HuH-7.5 (cell line): ENCODE results near the gene JCAD.
"Not testable (repeated sequence)": the region's sequence is repeated elsewhere in the genome, so short reads cannot be mapped to it uniquely, and the experiment has no call there.

Source experiments
- DNase-seq: peaks from one replicate; pipeline ENCODE4 v3.0.0; 2011; ENCODE audit warnings: low spot score

Gene JCAD

GRCh38 chr10:30025428-30025827, 34.0 kb downstream of the JCAD start:
- DNase-seq, result not testable (repeated sequence)

DNA sequence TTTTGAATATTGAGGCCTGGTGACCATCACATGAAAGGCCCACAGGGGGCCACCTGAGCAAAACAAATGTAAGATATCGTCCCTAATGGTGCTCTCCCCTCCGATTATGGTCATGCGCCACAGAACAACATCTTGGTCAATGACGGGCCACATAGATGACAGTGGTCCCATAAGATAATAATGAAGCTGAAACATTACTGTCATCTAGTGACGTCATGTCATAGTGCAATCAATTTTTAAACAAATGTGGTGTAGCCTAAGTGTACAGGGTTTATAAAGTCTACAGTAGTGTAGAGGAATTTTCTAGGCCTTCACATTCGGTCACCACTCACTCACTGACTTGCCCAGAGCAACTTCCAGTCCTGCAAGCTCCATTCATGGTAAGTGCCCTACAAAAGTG, 36.8 kb downstream of the JCAD start:
- no peak for DNase-seq

- no peak for DNase-seq
These were observed 39.9 kb downstream of the JCAD start for GRCh38 chr10:30019468-30019867.

DNA sequence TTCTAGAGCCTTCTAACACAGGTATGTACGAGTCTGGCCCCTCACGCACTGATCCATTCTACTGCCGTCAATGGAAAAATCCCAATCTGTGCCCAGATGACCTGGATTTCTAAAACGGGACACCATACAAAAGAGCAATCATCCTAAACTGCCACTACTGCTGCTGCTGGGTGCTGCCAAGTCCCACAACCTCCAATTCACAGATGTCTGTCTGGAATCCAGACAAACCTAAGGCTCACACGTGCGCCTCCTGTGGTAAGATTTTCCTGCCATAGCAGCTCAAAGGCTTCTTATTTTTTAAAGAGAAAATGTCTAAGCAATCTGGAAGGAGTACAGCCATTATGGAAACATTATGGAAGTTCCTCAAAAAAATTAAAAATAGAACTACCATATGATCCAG, 40.9 kb downstream of the JCAD start:
- DNase-seq, result no peak

GRCh38 chr10:30017966-30018365, 41.4 kb downstream of the JCAD start:
- DNase-seq, result no peak

DNA sequence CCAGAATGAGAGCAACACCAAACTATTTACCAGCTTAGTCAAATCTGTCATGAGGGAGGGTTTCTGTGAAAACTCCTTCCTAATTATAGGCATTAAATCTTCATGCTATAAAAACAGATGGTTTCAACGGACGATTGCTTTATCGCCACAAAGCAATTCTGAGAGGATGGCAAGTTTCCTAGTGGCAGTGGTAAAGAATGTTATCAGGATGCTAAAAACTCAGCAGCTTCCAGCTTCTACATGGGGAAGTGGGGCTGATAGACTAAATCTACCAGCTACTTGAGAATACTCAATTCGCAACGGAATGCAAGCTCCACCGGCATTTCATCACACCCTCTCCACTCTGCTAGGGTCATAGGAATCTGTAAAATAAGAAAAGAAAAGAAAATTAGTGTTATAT, 41.8 kb downstream of the JCAD start:
- DNase-seq, result no peak

- no peak for DNase-seq
These were observed 44.9 kb downstream of the JCAD start for GRCh38 chr10:30014511-30014910.

GRCh38 chr10:30013757-30014156, 45.6 kb downstream of the JCAD start:
- DNase-seq, result no peak

GRCh38 chr10:30011956-30012647, 47.3 kb downstream of the JCAD start:
- DNase-seq, result no peak

- no peak for DNase-seq
These were observed 48.0 kb downstream of the JCAD start for GRCh38 chr10:30011396-30011795.

- DNase-seq, result no peak
These were observed 52.0 kb downstream of the JCAD start for GRCh38 chr10:30007406-30007805.

GRCh38 chr10:30006410-30006809, 53.0 kb downstream of the JCAD start:
- DNase-seq, result no peak

DNA sequence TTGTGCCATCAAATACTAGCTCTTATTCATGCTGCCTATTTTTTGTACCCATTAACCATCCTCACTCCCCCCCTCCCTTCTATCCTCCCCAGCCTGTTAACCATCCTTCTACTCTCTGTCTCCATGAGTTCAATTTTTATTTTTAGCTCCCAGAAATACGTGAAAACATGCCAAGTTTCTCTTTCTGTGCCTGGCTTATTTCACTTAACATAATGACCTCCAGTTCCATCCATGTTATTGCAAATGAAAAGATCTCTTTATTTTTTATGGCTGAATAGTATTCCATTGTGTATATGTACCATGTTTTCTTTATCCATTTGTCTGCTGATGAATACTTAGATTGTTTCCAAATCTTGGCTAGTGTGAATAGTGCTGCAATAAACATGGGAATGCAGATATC, 54.3 kb downstream of the JCAD start:
- DNase-seq, result not testable (repeated sequence)

DNA sequence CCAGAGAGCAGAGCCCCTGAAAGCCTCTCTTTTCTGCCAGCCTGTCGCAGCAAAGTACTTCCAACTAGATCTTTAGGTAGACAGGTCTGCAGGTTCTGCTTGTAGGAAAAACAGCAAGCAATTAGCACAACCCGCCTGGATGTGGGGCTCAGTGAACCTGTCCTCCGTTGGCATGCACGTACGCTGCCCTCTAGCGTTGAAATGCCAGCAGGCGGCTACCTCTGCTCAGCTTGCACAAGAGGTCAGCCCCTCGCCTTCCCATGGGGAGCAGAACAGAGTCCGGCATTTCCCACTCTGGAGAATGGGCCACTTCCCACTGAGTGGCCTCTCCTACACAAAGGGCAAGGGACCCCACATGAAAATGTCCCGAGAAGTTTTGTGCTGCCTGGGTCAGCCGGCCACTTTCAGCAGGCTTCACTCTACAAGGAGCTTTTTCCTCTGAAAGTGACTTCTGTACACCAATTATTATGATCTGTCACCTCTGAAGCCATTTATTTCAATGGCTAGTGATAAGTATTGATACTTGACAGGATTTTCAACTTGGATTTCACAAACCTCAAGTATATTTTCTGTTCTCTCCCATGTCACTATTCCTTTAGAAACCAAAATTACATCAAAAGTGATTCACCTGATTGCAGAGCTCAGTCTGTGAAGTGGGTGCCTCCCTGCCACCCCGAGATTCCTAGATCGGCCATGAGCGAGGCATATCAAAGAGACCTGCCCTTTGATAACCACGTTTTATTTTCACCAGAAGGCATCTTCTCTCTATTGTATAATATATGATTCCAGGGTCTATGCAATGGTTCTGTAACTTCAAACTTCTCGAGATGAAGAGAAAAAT, 56.7 kb downstream of the JCAD start:
- DNase-seq, result peak; percentile 61

GRCh38 chr10:30000802-30001571, 58.4 kb downstream of the JCAD start:
- DNase-seq, result no peak

- peak; percentile 68 for DNase-seq
These were observed 61.1 kb downstream of the JCAD start for GRCh38 chr10:29998142-29998808.

- no peak for DNase-seq
These were observed 64.6 kb downstream of the JCAD start for GRCh38 chr10:29994811-29995210.

- no peak for DNase-seq
These were observed 66.0 kb downstream of the JCAD start for GRCh38 chr10:29993319-29993915.

- no peak for DNase-seq
These were observed 66.5 kb downstream of the JCAD start for GRCh38 chr10:29992914-29993313.

- no peak for DNase-seq
These were observed 68.0 kb downstream of the JCAD start for GRCh38 chr10:29991382-29991781.

GRCh38 chr10:29987471-29987870, 71.9 kb downstream of the JCAD start:
- no peak for DNase-seq
